Activated CD4-positive, alpha-beta T cell treated with anti-CD3 and anti-CD28 coated beads, Interleukin-2, amount 50 U/mL, for 4 hours (primary cell): Measurements from ENCODE around the gene RBM47.
"Not testable (repeated sequence)": the region's sequence is repeated elsewhere in the genome, so short reads cannot be mapped to it uniquely, and the experiment has no call there.

ENCODE experiments used
- DNase-seq, 2 experiments: peaks; one replicate each; pipeline ENCODE4 v3.0.0-alpha.2; 2020

The RBM47 gene

DNA sequence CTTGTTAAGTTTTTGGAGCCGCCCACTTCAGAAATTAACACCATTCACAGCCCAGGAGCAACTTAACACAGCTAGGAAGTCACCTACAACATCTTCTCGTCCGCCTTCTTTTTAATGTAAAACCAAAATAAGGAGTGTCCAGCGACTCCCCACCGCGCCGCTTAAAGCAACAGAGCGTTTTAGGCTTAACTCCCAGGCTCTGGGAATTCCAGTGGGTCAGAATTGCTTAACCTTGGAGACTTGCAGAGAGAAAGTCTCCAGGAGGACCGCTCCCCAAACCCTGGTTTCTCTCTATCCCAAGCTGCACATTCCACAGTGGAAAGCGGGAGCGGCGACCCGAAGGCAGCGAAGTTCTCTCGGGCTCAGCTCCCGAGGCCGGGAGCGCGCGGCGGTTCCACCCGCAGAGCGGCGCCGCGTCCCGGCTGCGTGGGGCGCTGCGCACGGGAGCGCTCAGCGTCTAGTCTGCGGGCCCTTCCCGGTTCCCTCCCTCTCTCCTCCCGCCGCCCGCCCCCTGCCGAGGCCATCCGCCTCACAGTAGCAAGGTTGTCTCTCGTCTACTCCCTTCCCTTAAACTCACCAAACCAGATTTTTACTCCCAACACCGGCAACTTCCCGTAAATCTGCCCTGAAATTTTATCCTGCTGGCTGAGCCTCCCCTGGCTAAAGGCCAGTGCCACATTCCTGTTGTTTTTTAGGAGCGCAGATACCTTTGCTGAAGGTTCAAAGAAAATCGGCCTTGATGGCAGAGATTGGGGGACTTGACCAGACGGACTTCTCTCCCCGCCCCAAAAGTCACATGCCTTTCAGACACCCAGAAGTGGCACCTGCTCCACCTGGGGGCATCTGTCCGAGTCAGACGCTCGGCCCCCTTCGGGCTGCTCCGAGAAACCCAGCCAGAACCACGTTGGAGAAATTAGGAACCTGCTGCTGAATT, at the start of gene RBM47:
TSS of gene RBM47 (minus strand) at position 464 of the 934 bp plus-strand sequence. CDS start 190,971 bp downstream, outside the sequence.
- DNase-seq, result peak; percentile 7 to 14

DNA sequence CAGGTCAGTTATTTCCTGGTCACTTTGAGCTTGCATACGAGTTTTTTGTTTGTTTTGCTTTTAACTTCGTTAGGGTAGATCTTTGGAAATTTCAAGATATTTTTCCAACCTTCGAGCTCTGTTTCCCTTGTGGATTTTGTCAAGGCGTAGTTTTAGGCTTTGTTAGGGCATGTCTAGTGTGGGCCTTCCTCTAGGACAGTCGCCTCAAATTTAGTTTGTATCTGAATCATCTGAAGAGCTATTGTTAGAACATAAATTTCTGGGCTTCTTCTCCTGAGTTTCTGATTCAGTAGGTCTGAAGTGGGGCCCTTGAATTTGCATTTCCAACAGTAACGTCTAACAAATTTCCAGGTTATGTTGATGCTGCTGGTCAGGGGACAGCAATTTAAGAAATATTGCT, 48.8 kb upstream of the RBM47 start:
- DNase-seq, result no peak

DNA sequence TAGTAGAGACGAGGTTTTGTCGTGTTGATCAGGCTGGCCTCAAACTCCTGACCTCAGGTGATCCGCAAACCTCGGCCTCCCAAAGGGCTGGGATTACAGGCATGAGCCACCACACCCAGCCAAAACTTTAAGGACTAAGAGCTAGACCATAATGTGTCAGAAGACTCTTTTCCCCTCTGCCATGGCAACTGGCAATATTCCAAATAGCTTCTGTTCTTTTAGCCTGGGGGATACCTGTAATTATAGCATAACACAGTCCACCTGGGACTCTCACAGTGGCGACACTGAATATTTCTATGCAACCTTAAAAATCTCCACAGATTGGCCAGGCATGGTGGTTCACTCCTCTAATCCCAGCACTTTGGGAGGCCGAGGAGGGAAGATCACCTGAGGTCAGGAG, 45.5 kb upstream of the RBM47 start:
- DNase-seq, result no peak

DNA sequence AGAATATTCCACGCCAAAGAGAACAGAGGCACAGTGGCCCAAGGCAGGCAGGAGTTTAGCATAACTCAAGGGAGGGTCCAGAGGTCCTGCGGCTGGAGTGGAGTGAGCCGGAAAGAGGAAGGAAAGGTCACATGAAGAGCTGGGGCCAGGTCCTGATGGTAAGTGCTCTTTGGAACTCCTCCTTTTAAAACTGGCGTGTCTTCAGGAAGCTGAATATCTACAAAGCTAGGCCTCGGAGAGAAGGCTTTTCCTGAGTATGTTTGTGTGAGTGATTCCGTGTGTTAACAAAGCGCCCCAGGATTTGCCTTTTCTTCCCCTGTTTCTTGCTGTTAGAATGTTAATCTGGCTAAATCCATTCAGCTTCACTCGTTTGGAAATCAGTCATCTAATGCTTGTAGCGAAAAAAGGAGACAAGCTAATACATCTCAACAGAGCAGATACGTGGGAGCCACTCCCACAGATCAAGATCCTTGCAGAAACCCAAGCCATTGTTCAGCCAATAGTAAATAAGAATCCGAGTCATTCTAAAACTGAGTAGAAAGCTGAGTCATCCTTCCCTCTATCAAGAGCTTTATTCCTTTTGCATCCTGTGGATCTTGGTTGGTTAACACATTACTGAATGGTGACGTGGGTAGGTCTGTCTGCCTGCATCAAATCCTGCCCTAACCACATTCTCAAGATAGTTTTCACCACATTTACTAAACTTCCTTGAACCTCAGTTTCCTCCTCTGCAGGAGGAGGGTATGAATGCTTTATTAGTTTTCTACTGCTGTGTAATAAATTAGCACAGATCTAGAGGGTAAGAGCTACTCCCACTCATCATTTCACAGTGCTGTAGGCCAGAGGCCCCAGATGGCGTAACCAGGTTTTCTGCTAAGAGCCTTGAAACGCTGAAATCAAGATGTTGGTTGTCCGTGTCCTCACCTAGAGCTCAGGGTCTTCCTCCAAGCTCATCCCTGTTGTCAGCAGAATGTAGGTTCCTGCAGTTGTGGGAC, 43.2 kb upstream of the RBM47 start:
- peak; percentile 5 to 7 for DNase-seq

DNA sequence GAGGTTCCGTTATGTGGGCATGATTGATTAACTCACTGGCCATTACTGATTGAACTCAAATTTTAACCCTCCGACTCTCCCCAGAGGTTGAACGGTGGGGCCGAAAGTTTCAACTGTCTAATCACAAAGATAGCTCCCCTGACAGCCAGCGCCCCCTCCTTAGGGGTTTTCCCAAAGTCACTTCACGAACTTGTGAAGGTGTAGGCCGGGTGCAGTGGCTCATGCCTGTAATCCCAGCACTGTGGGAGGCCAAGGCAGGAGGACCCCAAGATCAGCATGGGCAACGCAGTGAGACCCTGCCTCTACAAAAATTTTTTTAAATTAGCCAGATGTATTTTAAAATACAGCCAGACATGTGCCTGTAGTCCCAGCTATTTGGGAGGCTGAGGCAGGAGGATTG, 39.8 kb upstream of the RBM47 start:
- no peak for DNase-seq

DNA sequence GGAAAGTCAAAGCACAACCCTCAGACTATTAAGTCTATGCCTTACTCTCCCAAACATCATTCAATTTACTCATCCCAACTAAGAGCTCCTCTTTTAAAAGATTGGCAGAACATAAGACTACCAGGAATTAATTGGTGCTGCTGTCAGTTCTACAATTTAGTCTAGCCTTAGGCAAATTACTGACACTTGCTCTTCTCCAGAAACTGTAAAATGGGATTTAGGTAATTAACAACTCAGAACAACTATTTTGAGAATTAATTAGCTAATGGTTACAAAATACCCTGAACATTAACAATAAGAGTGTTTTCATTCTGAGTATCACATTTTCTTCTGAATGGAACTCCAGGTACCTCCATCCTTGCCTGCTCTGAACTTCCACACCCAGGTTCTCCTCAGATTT, 36.2 kb upstream of the RBM47 start:
- DNase-seq, result no peak

DNA sequence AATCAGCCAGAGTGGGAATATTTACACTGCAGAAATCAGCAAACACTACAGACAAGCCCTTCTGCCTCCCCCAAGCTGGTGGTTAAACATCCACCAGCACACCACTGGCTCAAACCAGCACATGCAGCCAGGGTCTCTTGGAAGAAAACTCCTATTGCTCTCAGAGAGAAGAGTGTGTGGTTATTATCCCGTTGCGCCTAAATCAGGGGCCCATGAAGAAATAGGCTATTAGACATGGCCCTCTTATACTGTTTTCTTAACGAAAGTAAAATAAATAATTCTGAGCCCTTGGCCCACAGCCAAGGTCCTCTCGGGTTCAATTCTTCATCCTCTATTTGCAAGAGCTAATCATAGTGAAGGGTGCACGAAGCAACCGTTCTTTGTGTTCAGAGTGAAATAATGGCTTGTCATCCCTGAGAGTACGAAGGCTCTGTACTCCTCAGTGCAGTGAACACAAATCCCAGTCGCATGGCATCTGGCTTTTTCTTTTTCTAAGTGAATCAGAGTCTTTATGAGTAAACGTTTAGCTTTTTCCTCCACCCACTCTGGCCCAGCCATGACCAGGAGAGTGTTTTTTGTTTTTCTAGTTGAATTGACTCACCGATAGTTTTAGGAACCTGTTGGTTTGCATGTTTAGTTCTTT, 33.4 kb upstream of the RBM47 start:
- no peak for DNase-seq

DNA sequence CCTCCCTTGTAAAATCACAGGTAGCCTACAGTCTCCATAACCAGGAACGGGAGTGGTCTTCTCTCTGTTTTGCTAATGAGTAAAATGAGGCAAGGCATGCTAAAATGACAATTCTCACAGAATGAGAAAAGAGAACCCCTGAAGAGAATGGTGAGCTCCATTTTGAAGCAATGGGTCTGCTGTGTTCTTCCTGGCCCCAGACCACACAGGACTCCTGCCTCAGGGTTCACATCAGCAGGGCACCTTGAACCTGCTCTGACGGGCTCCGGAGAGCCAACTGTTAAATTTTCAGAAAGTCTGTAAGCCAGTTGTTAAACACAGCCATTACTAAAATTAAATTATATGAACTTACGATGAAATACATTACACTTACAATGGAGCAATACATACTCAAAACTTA, 32.1 kb upstream of the RBM47 start:
- DNase-seq, result no peak

DNA sequence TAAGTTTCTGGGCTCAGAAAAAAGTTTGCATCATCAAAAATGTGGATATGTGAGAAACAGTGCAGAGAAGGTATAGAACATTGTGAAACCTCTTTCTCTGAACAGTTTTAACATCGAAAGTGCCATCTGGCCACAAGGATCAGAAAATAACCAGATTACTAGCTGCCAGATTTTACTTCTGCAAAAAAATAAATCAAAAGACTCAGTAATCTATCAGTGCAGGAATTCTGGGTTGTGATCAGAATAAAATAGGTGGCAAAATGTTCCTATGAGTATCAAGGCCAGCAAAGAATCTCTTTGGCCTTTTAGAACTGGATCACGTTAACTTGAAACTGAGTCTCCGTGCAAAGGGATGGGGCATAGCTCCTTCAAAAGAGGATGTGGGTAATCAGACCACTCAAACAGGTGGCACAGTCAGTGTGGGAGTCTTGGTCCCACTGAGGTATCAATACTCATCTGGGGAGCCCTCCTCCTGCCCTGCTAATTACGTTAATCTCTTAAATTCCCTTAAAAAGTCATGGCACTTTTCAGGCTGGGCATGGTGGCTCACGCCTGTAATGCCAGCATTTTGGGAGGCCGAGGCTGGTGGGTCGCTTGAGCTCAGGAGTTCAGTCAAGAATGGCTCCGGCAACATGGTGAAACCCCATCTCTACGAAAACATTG, 26.7 kb upstream of the RBM47 start:
- DNase-seq, result no peak

DNA sequence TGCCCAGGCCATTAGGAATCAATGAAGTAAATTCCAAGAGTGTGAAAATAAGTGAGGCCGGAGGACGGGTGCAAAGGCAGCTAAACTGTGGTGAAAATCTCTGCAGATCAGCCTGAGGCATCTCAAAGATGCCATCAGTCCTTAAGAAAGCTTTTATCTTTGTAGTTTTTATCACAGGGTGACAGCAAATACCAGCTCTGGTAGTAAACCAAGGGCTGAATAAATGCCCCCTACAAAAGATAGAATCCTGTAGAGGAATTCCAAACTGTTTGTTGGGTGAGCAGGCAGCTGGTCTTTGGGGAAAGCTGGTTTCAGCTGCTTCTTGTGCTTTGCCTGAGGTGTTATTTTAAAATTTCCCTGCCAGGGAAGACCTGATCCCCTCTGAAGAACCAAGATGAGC, 21.6 kb upstream of the RBM47 start:
- DNase-seq, result no peak

DNA sequence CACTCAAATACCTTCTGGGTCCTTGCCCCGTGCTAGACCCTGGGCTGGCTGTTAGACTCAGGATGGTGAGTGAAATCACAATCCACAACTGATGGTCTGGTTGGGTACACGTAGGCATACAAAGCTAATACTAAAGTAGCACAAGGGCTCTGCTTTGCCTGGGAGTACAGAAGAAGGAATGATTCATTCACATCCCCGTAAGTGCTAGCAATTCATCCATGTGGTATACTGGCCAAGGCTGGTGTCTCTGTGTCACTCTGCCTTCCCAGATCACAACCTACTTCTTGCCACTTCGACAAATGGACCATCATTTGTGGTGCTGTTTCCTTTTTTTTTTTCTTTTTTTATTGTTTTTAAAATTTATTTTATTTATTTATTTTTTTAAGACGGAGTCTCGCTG, 19.7 kb upstream of the RBM47 start:
- DNase-seq, result no peak

DNA sequence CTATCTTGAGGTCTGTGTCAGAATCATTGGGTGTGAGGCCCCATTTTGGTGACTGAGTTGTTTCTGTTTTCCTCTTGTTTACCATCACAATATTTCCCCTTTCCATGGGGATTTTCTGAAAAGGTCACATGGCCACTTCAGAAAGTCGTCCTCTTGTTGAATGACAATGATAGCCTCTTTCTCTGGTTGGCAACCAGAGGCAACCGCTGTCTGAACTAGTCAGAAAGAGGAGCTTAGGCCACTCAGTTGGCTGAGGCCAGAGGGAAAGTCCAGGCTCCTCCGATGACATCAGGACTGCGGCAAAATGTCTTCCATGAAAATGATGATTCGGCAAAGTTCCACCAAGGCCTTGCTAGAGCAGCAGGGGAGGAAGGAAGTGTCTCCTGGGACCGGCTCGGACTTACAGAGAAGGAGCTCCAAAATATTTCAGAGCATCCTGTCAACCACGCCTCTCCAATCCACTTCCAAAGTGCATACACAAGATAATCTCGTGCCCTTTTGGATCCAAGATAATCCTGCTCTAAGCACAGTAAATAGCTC, 19.1 kb upstream of the RBM47 start:
- DNase-seq, result no peak

DNA sequence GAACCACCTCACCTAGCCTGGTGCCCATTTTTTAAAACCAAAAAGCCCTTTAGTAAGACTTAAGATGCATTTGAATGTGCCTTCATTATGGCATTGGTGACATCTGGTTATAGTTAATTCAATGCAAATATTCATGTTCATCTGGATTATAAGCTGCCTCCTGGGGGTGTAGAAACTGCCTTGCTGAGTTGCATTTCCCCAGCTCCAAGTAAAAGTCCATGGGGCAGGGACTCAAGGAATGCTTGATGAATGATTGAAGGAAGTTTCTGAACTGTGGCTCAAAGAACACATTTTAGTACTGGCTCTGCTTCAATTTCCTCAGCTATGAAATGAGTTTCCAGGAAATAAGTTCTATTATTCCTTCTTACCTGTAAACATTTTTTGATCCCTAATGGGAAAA, 18.5 kb upstream of the RBM47 start:
- DNase-seq, result no peak

DNA sequence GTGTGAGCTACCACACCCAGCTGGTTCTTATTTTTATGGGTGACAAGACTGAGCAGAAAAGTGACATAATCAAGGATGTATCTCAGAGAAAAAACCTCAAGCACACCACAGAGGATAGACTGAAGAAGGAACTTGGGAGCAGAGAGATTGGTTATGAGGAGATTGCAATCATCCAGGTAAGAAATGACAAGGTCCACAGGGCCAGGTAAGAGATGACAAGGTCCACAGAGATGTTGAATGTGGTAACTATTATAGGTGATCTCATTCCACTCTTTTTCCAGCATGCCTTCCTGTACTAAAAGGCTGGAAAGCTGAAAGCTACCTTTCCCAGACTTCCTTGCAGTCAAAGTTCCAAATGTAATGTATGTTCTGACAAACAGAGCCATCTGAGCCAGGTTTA, 15.9 kb upstream of the RBM47 start:
- no peak for DNase-seq

DNA sequence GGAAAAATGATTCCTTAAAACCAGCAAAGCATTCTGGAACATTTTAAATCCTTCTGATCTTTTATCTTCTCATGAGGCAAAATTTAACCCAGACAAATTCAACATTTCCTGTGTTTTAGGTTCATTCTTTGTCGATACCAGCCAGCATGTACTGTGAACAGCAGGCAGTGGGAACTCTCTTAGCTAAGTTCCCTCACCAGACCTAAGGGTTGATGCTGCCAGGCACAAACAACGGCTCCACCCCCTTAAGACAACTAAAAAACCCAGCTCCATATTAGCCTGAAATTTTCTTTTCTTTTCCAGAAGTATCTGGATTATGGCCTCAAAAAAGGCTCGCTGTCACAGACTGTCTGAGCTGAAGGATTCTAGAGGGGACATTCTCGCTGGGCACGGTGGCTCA, 2.4 kb upstream of the RBM47 start:
- no peak for DNase-seq

DNA sequence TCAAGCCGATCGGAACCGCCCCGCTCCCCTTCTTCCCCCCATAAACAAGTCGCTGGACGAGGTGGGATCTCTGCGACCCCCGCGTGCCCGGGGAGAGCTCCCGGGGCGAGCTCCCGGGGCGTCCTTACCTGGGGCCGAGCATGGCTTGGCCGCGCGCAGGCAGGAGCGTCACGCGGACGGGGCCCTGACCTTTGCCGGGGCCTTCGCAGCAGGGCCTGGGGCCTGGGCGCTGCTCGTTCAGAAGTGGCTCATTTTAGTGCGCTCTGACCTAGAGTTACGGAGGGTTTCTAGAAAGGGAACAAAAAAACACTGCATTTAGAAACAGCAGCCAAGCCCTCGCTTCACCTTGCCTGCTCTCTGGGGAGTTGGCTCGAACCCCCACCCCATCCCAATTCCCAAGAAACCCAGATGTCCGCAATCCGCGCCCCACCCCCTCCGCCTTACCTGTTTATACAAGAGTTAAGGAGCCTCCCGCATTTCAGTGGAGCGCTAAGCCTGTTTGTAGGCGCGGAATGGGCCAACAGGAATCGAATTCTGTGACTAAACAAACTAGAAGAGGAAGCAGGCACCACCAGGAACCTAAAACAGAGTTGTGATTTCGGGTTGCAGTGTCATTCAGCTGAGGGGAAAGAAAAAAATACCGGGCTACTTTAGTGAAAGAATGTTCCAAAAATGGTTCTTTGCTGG, 814 bp upstream of the RBM47 start:
- DNase-seq, result no peak

DNA sequence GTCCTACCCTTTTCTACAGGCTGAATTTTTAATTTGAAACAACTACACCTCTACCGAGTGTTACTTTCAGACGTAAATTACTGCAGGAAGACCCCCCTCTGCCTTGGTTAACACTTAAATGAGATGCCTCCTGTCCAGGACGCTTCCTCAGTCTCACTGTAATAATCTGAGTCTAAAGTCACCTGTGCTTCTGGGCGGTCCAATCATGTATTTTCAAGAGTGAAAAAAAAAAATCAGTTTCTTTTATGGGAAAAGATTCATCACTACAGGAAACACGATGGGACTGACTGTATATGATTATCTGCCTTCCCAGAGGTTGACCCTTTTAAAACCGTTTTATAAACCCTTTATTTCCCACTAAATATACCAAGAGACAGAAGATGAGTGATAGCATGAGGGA, 776 bp downstream of the RBM47 start:
- no peak for DNase-seq

DNA sequence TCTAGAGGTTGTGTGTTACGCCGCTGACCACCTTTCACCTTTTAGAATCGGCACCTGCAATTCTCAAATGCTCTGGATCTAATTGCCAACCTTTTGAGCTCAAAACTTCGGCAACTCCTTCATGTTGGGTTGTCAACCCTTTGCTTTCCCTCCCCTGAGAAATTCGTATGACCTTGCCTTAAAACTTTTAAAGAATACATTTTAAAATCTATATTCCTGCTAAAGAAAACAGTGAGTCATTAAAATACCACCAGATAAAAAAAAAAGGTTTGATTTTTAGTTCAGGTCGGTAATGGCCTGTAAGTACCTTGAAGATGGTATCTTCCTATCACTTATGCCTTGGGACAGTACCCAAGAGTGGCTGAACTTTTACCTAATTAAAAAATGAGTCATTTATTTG, 1.3 kb downstream of the RBM47 start:
- DNase-seq, result not testable (repeated sequence)

DNA sequence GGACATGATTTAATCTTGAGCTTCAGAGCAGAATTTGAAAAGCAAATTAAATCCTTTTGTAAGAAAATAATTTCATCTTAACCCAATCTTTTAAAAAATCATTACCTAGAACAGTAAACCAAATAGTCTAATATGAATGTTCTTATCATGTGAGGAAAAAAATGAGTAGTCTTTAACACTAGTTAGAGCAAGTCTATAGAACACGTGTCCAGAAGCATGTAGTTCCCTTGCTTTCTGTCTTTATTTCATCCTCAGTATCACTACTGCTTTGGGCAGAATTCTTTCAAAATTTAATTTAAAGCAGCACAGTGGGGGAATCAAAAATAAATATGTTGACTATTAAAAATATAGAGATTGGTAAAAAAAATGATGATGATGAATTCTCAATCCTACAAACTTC, 2.1 kb downstream of the RBM47 start:
- no peak for DNase-seq

DNA sequence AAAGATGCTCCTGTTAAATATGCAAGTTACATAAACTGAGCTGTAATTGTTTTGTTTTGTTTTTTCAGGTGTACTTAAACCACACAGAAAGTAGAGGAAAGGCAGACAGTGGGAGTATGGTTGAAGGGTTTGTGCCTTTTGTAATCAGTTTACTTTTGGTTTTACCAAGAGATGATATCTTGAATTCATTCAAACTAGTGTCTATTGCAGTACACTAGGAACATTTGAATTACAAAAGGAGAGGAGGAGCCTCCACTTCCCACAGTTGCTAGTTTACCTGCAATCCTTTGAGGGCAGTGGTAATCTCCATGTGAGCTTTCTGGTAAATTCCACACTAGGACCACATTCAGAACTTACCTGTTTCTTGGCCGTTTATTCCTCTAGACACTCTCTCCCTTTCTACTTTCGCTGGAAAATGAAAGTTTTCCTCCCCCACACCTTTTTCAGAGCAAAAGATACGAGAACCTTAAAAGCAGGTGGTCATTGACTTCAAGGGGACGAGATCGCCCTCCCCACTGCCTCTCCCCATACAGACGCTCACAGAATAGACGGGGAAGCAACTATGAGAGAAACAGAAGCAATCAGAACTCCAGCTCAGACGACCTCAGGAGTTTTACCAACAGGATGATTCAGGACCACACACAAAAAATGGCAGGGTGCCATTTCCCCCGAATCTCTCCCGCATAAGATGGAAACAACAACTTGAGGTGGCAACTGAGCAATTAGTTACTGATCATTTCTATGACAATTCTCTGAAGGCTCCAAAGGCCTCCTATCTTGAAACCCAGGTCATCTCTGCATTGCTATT, 3.3 kb downstream of the RBM47 start:
- DNase-seq, result no peak

DNA sequence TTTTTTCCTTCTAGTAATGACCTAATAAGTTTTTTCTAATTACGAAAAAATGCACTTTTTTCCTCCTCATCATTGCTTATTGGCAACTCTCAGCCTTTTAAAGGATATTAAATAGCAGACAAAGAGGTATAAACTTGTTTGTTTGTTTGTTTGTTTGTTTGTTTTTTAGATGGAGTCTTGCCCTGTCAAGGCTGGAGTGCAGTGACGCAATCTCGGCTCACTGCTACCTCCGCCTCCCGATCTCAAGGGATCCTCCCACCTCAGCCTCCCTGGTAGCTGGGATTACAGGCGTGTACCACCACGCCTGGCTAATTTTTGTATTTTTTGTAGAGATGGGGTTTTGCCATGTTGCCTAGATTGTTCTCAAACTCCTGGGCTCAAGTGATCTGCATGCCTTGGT, 6.0 kb downstream of the RBM47 start:
- DNase-seq, result no peak
